NB4 (cell line): ENCODE data around the gene LDLRAD1.

Source experiments
- POLR2A ChIP-seq: IDR thresholded peaks from 2 replicates; pipeline ENCODE4 v1.6.1; 2011; ENCODE audit warnings: mild to moderate bottlenecking; ENCODE audit not compliant: insufficient read length; ENCODE audit errors: extremely low read depth
- TF ChIP-seq, protein P1 (sequence below): IDR thresholded peaks from one replicate; pipeline ENCODE4 v1.5.1; 2012; ENCODE audit warnings: low read depth, low read length

- TF ChIP-seq, protein P1, sequence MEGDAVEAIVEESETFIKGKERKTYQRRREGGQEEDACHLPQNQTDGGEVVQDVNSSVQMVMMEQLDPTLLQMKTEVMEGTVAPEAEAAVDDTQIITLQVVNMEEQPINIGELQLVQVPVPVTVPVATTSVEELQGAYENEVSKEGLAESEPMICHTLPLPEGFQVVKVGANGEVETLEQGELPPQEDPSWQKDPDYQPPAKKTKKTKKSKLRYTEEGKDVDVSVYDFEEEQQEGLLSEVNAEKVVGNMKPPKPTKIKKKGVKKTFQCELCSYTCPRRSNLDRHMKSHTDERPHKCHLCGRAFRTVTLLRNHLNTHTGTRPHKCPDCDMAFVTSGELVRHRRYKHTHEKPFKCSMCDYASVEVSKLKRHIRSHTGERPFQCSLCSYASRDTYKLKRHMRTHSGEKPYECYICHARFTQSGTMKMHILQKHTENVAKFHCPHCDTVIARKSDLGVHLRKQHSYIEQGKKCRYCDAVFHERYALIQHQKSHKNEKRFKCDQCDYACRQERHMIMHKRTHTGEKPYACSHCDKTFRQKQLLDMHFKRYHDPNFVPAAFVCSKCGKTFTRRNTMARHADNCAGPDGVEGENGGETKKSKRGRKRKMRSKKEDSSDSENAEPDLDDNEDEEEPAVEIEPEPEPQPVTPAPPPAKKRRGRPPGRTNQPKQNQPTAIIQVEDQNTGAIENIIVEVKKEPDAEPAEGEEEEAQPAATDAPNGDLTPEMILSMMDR, result no peak
- no peak for TF ChIP-seq POLR2A
Measured at GRCh38 chr1:53967409-53968124, 50.4 kb downstream of the LDLRAD1 start.
